KOPT-K1 (cell line): ENCODE data around the gene CD300LB.
"Not testable (repeated sequence)": the region's sequence is repeated elsewhere in the genome, so short reads cannot be mapped to it uniquely, and the experiment has no call there.

Experiments used
- H3K27ac ChIP-seq: fragments of 200-600 bp; sonication (generic); 2 replicates; pipeline ENCODE4 v1.5.1; 2016; ENCODE audit warnings: antibody characterized with exemption, mild to moderate bottlenecking, low read depth, low read length; ENCODE audit not compliant: poor library complexity, severe bottlenecking
- H3K36me3 ChIP-seq: fragments of 200-600 bp; sonication (generic); 2 replicates; pipeline ENCODE4 v1.5.1; 2017; ENCODE audit warnings: antibody characterized with exemption, mild to moderate bottlenecking, low read length, moderate library complexity; ENCODE audit not compliant: insufficient read depth
- H3K9me3 ChIP-seq: fragments of 200-600 bp; sonication (generic); 2 replicates; pipeline ENCODE4 v1.5.1; 2017; ENCODE audit warnings: antibody characterized with exemption, low read length, mild to moderate bottlenecking; ENCODE audit not compliant: insufficient read depth, poor library complexity, severe bottlenecking

Gene CD300LB

DNA sequence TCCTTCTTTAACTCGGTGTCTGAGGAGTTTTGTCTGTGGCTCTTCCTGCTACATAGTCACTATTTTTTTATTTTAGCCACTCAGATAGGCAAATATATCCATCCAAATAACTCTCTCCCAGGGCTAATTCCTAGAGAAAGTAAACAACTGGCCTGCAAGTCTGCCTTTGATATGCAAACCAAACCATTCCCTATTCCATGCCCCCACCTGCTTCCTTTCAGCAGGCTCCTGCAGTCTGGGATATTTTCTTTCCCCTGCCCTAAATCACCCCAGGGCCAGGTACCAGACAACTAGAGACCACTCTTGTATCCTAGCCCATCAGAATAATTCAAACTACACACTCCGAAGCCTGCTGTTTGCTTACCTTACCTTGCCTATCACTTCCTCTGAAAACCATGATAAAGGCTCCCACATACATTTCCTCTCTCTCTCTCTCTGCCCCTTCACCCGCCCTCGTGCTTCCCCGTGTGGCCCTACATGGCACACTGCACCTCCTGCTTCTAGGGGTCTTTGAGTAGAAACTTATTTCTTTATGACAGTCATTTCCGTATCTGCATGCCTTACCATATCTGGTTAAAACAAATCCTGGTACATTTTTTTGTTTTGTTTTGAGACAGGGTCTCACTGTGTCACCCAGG is 27.7 kb upstream of the CD300LB start:
- H3K9me3 ChIP-seq: peaks cover 11% of the 10 kb centered on the region
- no peak overlapping the region for H3K27ac ChIP-seq
- no peaks in the 10 kb centered on the region for H3K36me3 ChIP-seq

DNA sequence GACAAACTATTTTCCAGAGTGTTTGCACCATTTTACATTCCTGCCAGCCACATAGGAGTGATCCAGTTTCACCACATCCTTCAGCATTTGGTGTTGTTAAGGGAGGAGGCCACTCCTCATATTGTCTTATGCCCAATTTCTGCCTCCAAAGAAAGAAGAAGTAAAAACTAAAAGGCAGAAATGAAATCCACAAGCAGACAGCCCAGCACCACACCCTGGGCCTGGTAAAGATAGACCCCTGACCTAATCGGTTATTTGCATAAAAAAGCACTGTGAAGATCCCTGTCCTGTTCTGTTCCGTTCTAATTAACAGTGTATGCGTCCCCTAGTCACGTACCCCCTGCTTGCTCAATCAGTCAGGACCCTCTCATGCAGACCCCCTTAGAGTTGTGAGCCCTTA is 27.1 kb upstream of the CD300LB start:
- H3K27ac ChIP-seq: not testable (repeated sequence)
- peaks cover 11% of the 10 kb centered on the region for H3K9me3 ChIP-seq

DNA sequence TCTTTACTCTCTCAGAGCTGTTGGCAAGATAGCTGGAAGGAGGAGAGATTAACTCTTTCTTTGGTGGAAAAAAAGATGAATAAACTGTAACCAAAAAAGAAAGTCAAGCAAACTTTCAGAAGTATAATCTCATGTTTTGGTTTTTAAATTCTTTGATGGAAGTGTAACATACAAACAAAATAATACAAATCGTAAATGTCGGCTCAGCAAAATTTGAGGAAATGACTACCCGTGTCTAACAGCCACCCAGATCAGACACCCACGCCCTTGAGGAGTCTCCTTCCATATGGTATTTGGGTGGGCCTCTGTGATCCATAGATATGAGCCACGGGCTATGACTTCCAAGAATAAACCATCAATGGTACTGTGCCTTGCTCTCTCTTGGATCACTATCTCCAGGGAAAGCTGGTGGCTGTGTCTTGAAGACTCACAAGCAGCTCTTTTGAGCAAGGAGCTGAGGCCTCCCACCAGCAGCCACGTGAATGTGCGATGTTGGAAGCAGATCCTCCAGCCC is 24.2 kb upstream of the CD300LB start:
- Histone ChIP-seq H3K36me3 (no peaks in the 10 kb centered on the region), H3K27ac (no peak overlapping the region), H3K9me3 (peaks cover 11% of the 10 kb centered on the region)

More for the DNA sequence above, 27.1 kb upstream of the CD300LB start:
- H3K36me3 ChIP-seq: not testable (repeated sequence)

DNA sequence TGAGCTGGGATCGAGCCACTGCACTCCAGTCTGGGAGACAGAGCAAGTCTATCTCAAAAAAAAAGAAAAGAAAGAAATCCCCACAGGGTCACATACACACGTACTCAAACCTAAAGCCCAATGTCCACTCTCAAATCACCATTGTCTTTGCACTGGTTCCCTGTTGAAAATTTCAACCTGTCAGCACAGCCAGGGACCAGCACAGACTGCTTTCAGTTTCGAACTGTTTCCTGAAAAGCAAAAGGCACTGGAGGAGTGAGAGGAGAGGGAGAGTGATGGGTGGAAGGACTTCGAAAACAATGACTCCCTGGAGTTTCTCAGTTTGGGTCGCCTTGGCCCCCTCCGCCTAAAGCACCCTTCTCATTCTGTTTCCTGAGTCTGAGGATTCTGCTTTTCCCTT is 23.6 kb upstream of the CD300LB start:
- Histone ChIP-seq H3K9me3 (peaks cover 11% of the 10 kb centered on the region), H3K36me3 (no peaks in the 10 kb centered on the region), H3K27ac (no peak overlapping the region)

DNA sequence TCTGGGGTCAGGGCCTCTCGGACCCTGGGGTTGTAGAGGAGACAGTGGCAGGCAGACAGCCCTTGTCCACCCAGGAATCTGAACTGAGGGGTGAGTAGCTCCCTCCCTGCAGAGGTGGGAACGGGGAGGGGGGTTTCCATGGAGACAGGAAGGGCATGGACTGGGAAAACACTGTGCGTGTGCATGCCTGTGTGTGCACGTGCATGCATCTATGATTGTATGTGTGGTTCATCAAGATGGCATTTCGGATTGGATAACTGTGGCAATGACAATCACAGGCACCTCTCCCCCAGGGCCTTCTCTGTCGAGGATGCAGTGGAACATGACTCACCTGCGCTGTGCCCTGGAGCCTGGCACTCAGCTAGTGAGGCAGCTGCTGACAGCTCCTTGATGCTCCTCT is 20.8 kb upstream of the CD300LB start:
- Histone ChIP-seq H3K36me3 (no peaks in the 10 kb centered on the region), H3K27ac (no peak overlapping the region), H3K9me3 (no peaks in the 10 kb centered on the region)

DNA sequence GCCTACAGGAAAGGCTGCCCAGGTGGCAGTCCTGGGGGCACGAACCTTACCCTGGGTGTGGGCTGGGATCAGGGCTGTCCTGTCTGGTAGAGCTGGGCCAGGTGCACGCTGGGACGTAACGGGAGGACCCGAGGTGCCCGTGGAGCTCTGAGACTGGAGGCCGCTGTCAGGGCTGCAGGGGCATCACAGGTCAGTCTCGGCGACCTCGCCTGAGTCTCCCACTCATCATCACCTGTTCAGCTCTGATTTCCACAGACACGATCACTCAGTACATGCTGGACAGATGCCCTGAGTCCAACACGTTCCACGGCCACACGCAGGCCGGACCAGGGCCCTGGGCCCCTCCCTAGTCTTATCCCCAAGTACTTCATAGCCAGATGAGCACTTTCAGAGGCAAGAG is 19.3 kb upstream of the CD300LB start:
- Histone ChIP-seq H3K9me3 (no peaks in the 10 kb centered on the region), H3K36me3 (no peaks in the 10 kb centered on the region), H3K27ac (no peak overlapping the region)

DNA sequence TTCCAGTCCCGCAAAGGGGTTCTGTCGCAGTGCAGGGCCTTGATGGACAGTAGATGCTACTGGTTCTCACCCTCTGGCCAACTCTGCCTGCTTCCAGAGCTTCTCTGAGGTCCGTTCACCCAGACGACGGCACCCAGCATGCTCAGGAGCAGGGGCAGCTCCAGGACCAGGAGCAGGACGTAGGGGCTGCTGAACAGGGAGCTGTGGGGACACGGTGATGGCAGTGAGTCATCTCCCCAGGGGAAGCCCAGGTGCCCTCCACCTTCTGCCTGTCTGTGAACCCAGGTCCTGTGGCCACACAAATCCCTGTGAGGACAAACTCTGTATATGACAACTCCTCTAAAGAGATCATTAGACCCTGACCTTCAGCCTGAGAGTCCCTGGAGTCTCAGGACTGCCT is 18.1 kb upstream of the CD300LB start:
- Histone ChIP-seq H3K27ac (no peak overlapping the region), H3K36me3 (no peaks in the 10 kb centered on the region), H3K9me3 (no peaks in the 10 kb centered on the region)

DNA sequence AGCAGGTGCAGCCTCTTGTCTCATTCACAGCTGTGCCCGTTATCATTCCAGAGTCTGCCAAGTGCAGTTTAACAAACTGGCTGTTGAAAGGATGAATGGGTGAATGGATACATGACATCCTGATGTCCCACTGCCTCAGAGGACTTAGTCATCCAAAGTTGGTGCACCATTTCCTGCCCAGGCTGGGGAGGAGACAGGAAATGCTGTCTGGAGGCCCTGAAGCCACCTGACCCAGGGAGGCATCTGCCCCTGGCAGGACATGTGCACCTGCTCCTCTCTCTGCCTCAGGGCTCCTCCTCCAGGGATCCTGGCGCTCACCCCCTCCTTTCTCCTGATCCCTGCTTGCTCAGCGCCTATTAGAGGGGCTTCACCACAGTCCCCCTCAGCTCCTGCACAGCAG is 16.5 kb upstream of the CD300LB start:
- H3K9me3 ChIP-seq: no peaks in the 10 kb centered on the region
- H3K27ac ChIP-seq: no peak overlapping the region
- no peaks in the 10 kb centered on the region for H3K36me3 ChIP-seq

DNA sequence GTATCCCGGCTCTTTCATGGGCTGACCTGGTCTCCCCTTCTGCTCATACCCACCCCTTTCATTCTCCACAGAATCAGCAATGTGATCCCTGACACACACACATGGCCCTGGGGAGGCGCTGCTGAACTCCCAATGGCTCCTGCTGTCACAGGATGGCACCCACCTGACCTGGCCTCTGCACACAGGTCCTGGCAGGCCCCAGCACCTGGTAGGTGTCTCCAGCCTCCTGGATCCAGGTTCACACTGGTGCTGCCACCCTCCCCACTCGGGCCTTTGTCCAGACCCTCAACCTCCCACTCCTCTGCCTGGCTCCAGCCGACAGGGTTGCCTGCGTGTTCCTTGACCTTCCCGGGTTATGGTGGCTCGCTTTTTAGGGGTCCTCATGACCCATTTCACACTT is 16.0 kb upstream of the CD300LB start:
- Histone ChIP-seq H3K36me3 (no peaks in the 10 kb centered on the region), H3K27ac (no peak overlapping the region), H3K9me3 (no peaks in the 10 kb centered on the region)

DNA sequence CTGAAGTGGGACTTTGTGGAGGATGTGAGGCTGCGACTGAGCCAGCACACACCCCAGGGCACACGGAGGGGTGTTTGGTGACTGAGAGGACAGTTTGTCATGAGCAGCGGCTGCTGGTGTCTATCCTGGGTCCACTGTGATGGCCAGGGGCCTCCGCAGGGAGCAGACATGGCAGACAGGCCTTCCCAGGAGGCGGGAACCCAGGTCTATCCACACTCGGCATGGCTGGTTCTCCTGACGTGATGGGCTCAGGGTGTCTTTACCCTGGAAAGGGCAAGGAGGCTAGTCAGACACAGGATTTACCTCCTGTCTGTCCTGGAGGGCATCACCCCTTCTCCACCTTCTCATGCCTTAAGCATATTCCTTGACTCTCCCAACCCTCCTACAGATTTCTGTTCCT is 15.3 kb upstream of the CD300LB start:
- no peaks in the 10 kb centered on the region for H3K9me3 ChIP-seq
- H3K27ac ChIP-seq: no peak overlapping the region
- no peaks in the 10 kb centered on the region for H3K36me3 ChIP-seq

DNA sequence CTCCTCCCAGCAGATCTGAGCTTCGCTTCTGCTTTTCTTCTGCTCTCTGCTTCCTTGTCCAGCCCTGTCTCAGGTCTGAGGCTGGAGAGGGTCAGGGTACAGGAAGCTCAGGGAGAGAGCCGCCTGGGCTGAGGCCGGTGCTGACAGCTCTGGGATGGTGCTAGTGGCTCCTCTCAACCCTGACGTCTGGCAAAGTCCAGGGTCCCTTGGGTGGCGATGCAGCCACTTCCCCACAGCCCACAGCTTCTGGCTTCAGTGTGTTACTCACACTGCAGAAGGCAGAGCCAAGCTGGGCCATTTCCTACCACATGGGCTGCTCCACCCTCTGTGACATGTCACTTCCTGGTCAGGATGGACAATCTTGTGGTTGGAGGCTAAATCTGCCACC is 14.6 kb upstream of the CD300LB start, which contains the start of gene CD300C:
Gene CD300C (minus strand): TSS at position 273 of the 388 bp plus-strand sequence. CDS start 333 bp downstream, outside the sequence.
- Histone ChIP-seq H3K27ac (no peak within 1 kb of the TSS), H3K9me3 (no peaks in the 10 kb centered on the region)

DNA sequence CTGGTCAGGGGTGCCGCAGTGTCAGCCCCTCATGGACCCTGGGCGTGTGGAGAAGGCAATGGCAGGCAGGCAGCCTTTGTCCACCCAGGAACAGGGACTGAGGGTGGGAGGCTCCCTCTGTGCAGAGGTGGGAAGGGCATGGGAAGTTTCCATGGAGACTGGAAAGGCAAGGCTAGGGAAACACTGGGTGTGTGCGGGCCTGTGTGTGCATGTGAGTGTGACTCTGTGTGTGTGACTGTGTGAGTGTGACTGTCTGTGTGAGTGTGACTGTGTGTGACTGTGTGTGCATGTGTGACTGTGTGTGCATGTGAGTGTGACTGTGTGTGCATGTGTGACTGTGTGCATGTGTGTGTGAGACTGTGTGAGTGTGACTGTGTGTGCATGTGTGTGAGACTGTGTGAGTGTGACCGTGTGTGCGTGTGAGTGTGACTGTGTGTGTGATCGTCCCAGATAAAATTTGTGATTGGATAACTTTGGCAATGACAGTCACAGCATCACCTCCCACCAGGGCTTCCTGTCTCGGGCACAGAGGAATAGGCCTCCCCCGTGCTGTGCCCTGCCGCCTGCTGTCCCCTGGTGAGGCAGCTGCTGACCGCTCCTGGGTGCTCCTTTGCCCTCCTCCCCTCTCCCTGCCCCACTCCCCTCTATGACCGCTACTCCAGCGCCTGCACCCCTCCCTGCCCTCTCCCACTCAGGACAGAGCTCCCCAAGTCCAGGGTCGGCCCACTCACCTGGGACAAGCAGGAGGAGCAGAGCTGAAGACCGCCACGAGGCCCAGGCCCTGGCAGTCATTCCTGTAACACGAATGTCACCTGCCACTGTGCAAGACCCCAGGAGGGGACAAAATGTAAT is 13.9 kb upstream of the CD300LB start:
- H3K27ac ChIP-seq: no peak overlapping the region
- no peaks in the 10 kb centered on the region for H3K36me3 ChIP-seq
- H3K9me3 ChIP-seq: no peaks in the 10 kb centered on the region

More for the DNA sequence above, 14.6 kb upstream of the CD300LB start, which contains the start of gene CD300C:
- no peaks in the 10 kb centered on the region for H3K36me3 ChIP-seq

DNA sequence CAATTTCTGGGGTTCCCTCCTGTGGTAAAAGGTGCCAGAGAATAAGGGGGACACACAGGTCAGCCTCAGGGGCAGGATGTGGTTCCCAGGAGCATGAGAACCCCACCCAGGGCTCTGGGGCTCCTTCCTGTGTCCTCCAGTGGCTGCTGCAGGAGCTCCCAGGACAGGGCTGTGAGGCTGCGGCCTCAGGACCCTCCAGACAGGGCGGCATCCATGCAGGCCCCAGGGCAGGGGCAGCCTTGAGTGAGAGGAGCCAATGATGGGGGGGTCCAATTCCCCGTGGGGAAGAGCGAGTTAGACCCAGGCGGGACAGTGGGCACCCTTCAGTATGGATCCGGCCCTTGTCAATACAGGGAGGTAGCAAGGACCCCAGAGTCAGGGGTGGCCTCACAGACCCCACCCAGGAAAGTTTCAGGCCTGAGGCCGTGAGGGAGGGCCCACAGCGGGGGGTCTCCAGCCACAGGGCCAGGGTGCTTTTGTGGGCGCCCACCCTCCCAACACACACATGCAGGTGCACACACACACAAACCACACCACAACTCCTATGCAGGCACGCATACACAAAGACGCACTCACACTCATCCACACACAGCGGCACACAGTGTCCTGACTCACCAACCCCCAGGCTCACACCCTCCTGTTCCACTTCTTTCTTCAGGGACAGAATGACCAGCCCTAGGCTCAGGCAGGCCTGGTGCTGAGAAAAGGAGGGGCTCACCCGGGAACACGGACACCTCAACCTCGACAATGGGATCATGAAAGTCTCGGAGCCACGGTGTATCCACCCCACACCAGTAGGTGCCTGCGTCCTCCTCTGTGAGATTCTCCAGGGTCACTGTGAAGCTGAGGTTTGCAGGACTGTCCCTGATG is 12.9 kb upstream of the CD300LB start:
- Histone ChIP-seq H3K36me3 (no peaks in the 10 kb centered on the region), H3K27ac (no peak overlapping the region), H3K9me3 (no peaks in the 10 kb centered on the region)

DNA sequence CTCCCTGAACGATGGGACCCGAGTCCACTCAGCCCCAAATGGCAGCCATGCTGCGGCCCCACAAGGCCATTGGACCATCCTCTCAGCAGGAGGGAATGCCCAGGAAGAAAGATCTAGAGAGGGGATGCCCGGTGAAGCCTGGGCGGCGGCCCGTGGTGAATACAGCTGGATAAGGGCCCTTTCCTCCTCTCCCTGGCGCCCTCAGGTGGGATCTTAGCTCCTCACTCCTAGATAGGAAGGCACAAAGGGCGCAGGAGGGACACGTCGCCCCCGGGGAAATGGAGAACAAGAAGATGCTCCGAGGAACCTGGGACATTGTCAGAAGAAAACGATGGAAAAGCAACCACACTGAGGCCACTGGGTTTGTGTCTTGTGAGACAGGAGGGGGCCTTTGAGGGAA is 12.1 kb upstream of the CD300LB start:
- no peaks in the 10 kb centered on the region for H3K36me3 ChIP-seq

More for the DNA sequence above, 12.1 kb upstream of the CD300LB start:
- no peaks in the 10 kb centered on the region for H3K9me3 ChIP-seq
- no peak overlapping the region for H3K27ac ChIP-seq
